Fibroblast of villous mesenchyme (primary cell): ENCODE results near the gene PITPNM1. TPM values are rescaled to one million over a fixed set of nuclear protein-coding genes. Genes with fewer than 3 reads are reported as not detected.

Experiments used
- DNase-seq: peaks from one replicate; pipeline ENCODE4 v3.0.0-alpha.2; 2010; ENCODE audit warnings: low read depth
- H3K4me3 ChIP-seq: 2 replicates; pipeline ENCODE4 v1.5.1; 2011; ENCODE audit warnings: low read depth, mild to moderate bottlenecking, low read length
- total RNA-seq: library from RNA; depleted of rRNA; stranded (reverse); fragments of >200 nt; gene quantifications from 2 replicates; pipeline ENCODE4 v1.2.3, GENCODE V29; 2012
- TF ChIP-seq, protein P1 (sequence below): IDR thresholded peaks from 2 replicates; pipeline ENCODE4 v1.5.1; 2012; ENCODE audit warnings: low read depth, mild to moderate bottlenecking, low read length; ENCODE audit not compliant: insufficient read depth

PITPNM1 gene
- total RNA-seq, 1 donor: 22.9 TPM

DNA sequence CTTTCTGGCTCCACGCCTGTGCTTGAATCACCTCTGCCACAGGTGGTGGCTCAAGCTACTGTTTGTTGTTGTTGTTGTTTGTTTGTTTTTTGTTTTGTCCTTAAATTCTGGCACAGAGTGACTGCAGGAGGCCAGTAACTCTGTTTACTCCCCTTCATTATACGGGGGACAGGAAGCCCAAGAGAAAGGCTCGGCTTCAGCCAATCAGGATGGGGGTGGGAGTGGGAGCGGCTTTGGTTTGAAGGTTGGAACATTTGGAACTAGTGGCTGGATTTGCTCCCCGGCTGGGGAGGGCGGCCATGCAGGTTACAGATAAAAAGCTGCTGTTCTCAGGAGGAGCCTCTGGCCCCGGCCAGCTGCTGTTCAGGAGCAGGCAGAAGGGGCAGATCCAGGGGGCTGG is 37.8 kb upstream of the PITPNM1 start:
- TF ChIP-seq, protein P1, sequence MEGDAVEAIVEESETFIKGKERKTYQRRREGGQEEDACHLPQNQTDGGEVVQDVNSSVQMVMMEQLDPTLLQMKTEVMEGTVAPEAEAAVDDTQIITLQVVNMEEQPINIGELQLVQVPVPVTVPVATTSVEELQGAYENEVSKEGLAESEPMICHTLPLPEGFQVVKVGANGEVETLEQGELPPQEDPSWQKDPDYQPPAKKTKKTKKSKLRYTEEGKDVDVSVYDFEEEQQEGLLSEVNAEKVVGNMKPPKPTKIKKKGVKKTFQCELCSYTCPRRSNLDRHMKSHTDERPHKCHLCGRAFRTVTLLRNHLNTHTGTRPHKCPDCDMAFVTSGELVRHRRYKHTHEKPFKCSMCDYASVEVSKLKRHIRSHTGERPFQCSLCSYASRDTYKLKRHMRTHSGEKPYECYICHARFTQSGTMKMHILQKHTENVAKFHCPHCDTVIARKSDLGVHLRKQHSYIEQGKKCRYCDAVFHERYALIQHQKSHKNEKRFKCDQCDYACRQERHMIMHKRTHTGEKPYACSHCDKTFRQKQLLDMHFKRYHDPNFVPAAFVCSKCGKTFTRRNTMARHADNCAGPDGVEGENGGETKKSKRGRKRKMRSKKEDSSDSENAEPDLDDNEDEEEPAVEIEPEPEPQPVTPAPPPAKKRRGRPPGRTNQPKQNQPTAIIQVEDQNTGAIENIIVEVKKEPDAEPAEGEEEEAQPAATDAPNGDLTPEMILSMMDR: no peak
- no peak for DNase-seq

DNA sequence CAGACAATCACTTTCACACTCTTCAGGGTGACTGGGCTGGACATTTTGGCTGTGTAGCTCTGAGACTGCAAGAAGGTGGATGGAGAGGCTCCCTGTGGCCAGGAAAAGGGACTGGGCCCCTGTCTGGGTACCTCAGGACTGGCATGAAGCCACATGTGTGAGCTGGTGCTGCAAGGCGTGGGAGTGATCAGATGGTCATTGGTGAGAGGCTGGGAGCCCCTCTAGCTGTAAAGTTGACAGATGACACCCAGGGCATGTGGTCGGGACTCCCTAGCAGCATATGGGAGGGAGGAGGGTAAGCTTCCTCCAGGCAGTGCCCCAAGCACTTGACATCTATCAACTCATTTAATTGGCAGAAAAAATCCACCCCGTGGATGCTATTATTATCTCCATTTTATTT is 37.0 kb upstream of the PITPNM1 start:
- H3K4me3 ChIP-seq: no peak overlapping the region
- TF ChIP-seq, protein P1: no peak
- DNase-seq: no peak

More for the DNA sequence above, 37.8 kb upstream of the PITPNM1 start:
- H3K4me3 ChIP-seq: no peak overlapping the region

DNA sequence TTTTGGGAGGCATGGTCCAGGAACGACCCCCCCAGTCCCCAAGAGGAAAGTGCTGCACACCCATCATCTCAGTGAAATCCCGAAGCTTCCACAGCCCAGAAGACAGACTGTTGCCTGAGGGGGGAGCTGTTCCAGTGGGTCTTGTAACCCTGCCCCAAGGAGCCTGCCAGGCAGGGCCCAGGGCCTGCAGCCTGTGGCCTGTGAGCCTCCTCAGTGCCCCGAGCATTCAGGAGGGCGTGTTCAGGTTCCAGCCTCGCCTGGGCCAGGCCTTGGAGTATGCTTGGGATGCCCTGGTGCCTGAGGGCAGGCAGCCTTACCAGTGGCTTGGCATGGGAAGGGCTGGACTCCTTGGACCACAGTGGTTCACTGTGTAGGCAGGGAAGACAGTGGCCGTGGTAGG is 36.0 kb upstream of the PITPNM1 start:
- H3K4me3 ChIP-seq: no peak overlapping the region
- TF ChIP-seq, protein P1: no peak
- no peak for DNase-seq

DNA sequence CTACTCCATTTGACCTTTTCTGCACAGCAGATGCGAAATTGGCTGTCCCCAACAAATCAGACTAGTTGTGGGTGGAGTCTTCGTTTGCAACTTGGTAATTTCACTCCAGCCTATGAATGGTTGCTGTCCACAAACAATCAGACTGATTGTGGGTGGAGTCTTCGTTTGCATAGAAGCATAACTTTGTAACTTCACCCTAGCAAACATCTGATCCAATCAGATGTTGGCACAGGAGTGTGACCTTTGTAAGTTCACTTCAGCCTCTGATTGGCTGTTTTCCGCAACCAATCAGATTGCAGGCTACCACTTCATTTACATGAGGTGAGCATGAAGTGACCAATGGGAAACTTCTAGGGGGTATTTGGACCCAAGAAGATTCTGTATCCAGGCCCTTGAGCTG is 34.4 kb upstream of the PITPNM1 start:
- no peak for DNase-seq
- TF ChIP-seq, protein P1: no peak
- no peak overlapping the region for H3K4me3 ChIP-seq

DNA sequence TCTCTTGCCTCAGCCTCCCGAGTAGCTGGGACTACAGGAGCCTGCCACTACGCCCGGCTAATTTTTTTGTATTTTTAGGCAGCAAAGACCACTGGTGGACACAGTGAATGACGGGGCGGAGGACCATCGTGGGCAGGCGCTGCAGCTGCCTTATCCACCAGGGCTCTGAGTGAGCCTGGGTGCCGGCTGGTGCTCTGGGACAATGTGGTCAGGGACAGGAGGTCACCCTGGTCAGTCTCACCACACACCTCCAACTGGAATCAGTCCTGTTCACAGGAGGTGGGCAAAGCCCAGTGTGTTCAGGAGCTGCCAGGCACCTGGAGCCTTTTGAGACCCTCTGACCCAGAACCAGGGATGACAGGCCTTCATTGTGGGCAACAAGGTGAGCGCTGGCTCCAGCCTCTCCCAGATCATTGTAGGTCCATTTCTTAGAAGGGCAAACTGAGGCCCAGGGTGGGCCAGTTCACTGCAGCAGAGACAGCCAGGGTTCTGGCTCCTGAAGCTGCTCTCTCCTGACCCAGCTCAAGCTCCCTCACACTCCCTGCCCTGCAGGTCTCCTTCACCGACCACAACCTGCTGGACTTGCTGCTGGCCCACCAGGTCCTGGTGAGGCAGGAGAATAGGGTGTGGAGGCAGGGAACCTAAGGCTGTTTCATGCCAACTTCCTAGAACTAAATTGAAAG is 33.8 kb upstream of the PITPNM1 start:
- DNase-seq: no peak
- TF ChIP-seq, protein P1: no peak
- H3K4me3 ChIP-seq: no peak overlapping the region

DNA sequence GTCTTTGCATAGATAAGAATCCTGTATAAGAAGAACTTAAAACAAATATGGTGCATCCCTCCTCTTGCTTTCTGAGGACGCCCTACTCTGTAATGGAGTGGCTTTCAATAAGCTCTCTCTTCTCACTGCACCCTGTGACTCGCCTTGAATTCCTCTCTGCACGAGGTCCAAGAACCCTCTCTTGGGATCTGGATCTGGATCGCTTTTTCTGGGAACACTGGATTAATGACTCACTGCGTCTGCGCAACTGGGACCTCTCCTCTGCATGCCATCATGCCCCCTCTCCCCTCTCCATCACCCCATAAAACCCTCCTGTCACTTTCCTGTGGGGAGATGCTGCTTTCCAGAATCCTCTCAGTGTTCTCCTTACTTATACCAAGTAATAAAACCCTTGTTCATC is 33.1 kb upstream of the PITPNM1 start:
- peak; percentile 12 for DNase-seq
- no peak overlapping the region for H3K4me3 ChIP-seq
- TF ChIP-seq, protein P1: no peak

DNA sequence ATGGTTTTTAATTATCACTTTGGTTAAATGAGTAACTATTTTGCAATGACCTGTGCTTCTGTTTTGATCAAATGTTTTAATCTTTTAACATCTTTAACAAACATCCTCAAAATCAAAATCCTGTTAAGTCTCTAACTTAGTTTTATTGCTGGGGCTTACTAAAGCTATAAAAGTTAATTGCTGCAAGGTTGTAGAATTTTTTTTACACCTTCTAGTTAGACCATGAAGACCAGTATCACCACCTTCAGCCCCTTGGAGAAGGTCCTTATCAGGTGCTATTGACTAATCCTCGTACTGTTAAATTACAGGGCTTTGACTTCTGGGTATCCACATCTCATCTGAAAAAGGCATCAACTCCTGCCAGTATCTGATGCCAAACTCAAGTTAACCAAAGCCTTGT is 30.4 kb upstream of the PITPNM1 start:
- no peak for DNase-seq

More for the DNA sequence above, 30.4 kb upstream of the PITPNM1 start:
- TF ChIP-seq, protein P1: no peak
- no peak overlapping the region for H3K4me3 ChIP-seq
